Renal cortical epithelial cell (primary cell): ENCODE measurements around the gene MED12L. TPM values are rescaled to one million over a fixed set of nuclear protein-coding genes. Genes with fewer than 3 reads are reported as not detected.

Experiments used
- DNase-seq: peaks from one replicate; pipeline ENCODE4 v3.0.0-alpha.2; 2011; ENCODE audit warnings: low read depth
- total RNA-seq: library from RNA; depleted of rRNA; stranded (reverse); fragments of >200 nt; gene quantifications from 2 replicates; pipeline ENCODE4 v1.2.3, GENCODE V29; 2014

Gene MED12L
- total RNA-seq, 1 donor from 2014 or later, result 0.30 TPM

GRCh38 chr3:151293127-151293526 lies 207.7 kb downstream of the MED12L start:
- DNase-seq, result no peak

GRCh38 chr3:151296226-151296625 lies 210.8 kb downstream of the MED12L start:
- DNase-seq, result no peak

GRCh38 chr3:151297429-151297828 lies 212.0 kb downstream of the MED12L start:
- no peak for DNase-seq

GRCh38 chr3:151299006-151299405 lies 213.5 kb downstream of the MED12L start:
- DNase-seq, result no peak

GRCh38 chr3:151300539-151300938 lies 215.1 kb downstream of the MED12L start:
- no peak for DNase-seq

- no peak for DNase-seq
Observed at GRCh38 chr3:151301787-151302186, 216.3 kb downstream of the MED12L start.

- DNase-seq, result no peak
Observed at GRCh38 chr3:151303751-151304150, 218.3 kb downstream of the MED12L start.

- DNase-seq, result peak; percentile 99
Observed at GRCh38 chr3:151305060-151305774, 219.8 kb downstream of the MED12L start.

GRCh38 chr3:151305775-151306151 lies 220.3 kb downstream of the MED12L start:
- no peak for DNase-seq

GRCh38 chr3:151306168-151306810 lies 220.8 kb downstream of the MED12L start:
- DNase-seq, result peak; percentile 52

- DNase-seq, result no peak
Observed at GRCh38 chr3:151307131-151307530, 221.7 kb downstream of the MED12L start.

- DNase-seq, result no peak
Observed at GRCh38 chr3:151307583-151308488, 222.4 kb downstream of the MED12L start.

- no peak for DNase-seq
Observed at GRCh38 chr3:151309566-151309965, 224.1 kb downstream of the MED12L start.

GRCh38 chr3:151312972-151313371 lies 227.5 kb downstream of the MED12L start:
- no peak for DNase-seq

- no peak for DNase-seq
Observed at GRCh38 chr3:151314137-151314536, 228.7 kb downstream of the MED12L start.

- DNase-seq, result no peak
Observed at GRCh38 chr3:151314593-151314992, 229.1 kb downstream of the MED12L start.

GRCh38 chr3:151315136-151315535 lies 229.7 kb downstream of the MED12L start:
- no peak for DNase-seq

- no peak for DNase-seq
Observed at GRCh38 chr3:151315846-151316245, 230.4 kb downstream of the MED12L start.

- peak; percentile 95 for DNase-seq
Observed at GRCh38 chr3:151316267-151316991, 231.0 kb downstream of the MED12L start, which contains the start of gene GPR87. Gene GPR87, minus strand, starts transcription at chr3:151316820. Its CDS starts 16,720 bp downstream, at chr3:151300100.

GRCh38 chr3:151318313-151318712 lies 232.8 kb downstream of the MED12L start:
- DNase-seq, result no peak

- no peak for DNase-seq
Observed at GRCh38 chr3:151318991-151319390, 233.5 kb downstream of the MED12L start.

GRCh38 chr3:151319628-151320027 lies 234.2 kb downstream of the MED12L start:
- no peak for DNase-seq
